Gastroesophageal sphincter (tissue), 2 donors: ENCODE measurements around the gene DYNLT2B.
"Not testable (repeated sequence)": the region's sequence is repeated elsewhere in the genome, so short reads cannot be mapped to it uniquely, and the experiment has no call there.

Experiments
- POLR2A ChIP-seq, 2 donors: fragments of 450-650 bp; IDR thresholded peaks; one replicate each; pipeline ENCODE4 v1.6.1; 2017; ENCODE audit warnings: antibody characterized with exemption in 2 of 2, mild to moderate bottlenecking in 2 of 2, moderate library complexity in 1 of 2
- POLR2AphosphoS5 ChIP-seq: sonication (generic); formaldehyde crosslinking; IDR thresholded peaks from one replicate; pipeline ENCODE4 v1.6.1; 2017; ENCODE audit warnings: antibody characterized with exemption

DNA sequence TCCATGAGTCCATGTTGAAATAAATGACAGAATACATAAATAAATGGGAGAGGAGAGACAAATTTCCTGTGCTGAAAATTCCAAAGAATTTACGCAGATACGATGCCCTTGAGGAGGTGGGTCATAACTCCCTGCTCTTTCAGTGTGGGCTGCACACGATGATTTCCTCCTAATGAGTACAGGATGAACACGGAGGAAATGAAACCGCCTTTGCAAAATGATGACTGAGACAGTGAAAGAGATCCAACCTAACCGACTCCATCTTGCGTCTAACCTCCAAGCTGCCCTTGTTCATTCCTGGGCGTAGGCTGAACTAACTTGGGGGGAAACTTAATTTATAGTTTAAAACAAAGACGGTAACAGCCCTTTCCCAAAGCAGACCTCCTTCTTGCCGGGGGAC, 15.5 kb downstream of the DYNLT2B start:
- not testable (repeated sequence) for TF ChIP-seq POLR2A (IDR thresholded peaks at IDR 0.05); POLR2AphosphoS5
